Epithelial cell of esophagus (primary cell): ENCODE results near the gene INHBA.

Experiments
- DNase-seq: peaks from one replicate; pipeline ENCODE4 v3.0.0; 2010; ENCODE audit warnings: low read depth
- H3K4me3 ChIP-seq: 2 replicates; pipeline ENCODE4 v1.5.1; 2011; ENCODE audit warnings: mild to moderate bottlenecking, low read length, control low read depth
- CTCF ChIP-seq: IDR thresholded peaks from 2 replicates; pipeline ENCODE4 v1.5.1; 2011; ENCODE audit warnings: low read depth, mild to moderate bottlenecking, low read length, control low read depth, inconsistent platforms; ENCODE audit not compliant: insufficient read depth; ENCODE audit errors: missing control alignments

INHBA gene

GRCh38 chr7:41691286-41692190 lies 11.4 kb downstream of the INHBA start:
- no peak for DNase-seq
- TF ChIP-seq CTCF = no peak
- no peak overlapping the region for H3K4me3 ChIP-seq

- TF ChIP-seq CTCF = no peak
- no peak for DNase-seq
- no peak overlapping the region for H3K4me3 ChIP-seq
Measured at GRCh38 chr7:41689815-41690214, 13.1 kb downstream of the INHBA start.

GRCh38 chr7:41688906-41689305 lies 14.0 kb downstream of the INHBA start:
- no peak for TF ChIP-seq CTCF
- no peak overlapping the region for H3K4me3 ChIP-seq
- DNase-seq = no peak

- H3K4me3 ChIP-seq = no peak overlapping the region
- no peak for TF ChIP-seq CTCF
- DNase-seq = no peak
Measured at GRCh38 chr7:41688012-41688625, 14.8 kb downstream of the INHBA start.

- TF ChIP-seq CTCF = no peak
- no peak overlapping the region for H3K4me3 ChIP-seq
- DNase-seq = no peak
Measured at GRCh38 chr7:41685684-41686083, 17.2 kb downstream of the INHBA start.

GRCh38 chr7:41682422-41682821 lies 20.5 kb downstream of the INHBA start:
- TF ChIP-seq CTCF = no peak
- no peak overlapping the region for H3K4me3 ChIP-seq
- DNase-seq = no peak

GRCh38 chr7:41679566-41679965 lies 23.3 kb downstream of the INHBA start:
- no peak for DNase-seq
- H3K4me3 ChIP-seq = no peak overlapping the region
- no peak for TF ChIP-seq CTCF
